NCI-H446 treated with DMSO at 0.1 percent for 48 hours (cell line): ENCODE data around the gene FXYD3.
A peak's percentile ranks its signal among the peaks of the same experiment; 100 is the strongest.
"Not testable (repeated sequence)": the region's sequence is repeated elsewhere in the genome, so short reads cannot be mapped to it uniquely, and the experiment has no call there.

ENCODE experiments used
- DNase-seq: peaks from one replicate; lab custom pipeline; 2025; lab: John Stamatoyannopoulos, UW

Gene FXYD3

DNA sequence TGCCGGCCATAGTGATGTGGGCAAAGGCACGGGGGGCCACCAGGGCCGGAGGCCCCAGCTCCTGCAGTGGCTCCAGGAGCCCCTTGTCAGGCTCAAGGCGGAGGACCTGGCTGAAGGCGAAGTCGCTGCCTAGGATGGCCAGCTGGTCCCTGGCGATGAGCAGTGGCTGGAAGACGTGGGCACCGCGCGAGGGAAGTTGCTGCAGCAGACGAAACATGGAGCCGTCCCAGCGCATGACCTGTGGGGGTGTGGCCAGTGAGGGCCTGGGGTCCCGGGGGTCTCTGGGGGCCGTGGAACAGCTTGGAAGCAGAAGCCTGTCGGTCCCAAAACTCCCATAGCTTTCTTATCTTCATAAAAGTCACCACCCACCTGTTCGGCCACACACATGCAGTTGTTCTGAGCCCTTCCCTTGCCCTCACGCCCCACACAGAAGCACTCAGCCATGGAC lies 9.7 kb downstream of the FXYD3 start:
- no peak for DNase-seq

DNA sequence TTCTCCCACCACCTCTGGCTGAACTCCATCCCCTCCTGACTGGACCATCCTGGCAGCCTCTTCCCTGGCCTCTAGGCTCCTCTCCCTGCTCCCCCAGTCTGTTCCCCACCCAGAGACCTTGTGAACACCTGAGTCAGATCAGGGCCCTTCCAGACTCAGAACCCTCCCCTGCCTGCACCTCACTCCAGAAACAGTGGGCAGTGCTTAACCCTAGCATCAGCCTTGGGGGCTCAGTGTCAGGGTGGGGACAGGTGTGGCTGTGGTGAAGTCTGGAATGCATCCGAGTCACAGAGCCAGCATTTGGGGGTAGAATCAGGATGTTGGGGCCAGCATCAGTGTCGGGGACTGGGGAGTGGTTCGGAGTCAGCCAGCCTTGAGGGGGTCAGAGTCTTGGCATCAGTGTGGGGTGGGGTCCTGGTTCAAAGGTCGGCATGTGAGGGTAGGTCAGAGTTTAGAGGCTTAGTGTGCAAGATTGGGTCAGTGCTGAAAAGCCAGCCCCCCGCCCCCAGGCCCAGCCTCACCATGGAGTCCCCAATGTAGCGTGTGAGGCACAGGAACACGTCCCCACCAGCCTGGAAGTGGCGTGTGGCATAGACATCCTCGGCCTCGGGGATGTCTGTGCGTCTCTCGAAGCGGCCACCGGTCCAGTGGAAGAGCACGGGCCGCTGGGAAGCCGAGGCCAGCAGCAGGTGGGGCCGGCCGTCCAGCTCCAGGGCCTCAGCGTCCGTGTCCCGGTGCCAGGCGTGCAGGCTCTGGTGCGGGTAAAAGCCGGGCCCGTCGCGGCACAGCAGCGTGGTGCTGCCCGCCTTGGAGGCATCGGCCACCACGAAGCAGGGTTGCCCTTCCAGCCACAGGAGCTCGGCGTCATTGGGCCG lies 10.4 kb downstream of the FXYD3 start:
- DNase-seq, result no peak

DNA sequence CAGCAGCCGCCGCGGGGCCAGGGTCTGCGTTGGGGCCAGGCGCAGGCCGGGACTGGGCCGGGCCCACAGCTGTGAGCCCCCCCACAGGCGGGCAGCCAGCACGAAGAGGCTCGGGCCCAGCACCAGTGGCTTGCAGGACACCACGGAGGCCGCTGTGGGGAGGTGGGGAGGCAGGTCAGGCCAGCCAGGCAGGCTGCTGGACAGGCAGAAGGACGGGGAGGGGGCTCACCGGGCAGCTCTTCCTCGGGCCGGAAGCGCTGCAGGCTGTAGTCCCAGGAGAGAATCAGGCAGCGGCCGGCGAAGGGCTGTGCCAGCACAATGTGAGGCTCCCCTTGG lies 11.0 kb downstream of the FXYD3 start:
- no peak for DNase-seq

DNA sequence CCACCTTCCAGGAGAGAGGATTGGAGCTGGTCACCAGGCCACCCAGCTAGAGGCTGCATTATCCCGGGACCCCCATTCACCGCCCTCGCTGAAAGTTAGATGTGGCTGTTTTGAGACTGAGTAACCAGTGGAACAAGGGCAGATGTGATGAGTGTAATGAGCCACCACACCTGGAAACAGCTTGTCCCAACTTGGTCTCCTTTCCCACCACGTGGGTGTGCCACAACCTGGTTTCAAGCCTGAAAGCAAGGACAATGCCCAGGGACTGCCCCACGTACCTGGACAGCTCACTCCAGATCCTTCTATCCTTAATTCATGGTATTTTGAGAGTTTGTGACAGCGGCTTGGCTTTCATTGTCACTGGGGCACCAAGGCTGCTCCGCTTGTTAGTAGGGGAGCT lies 12.2 kb downstream of the FXYD3 start:
- DNase-seq, result no peak

DNA sequence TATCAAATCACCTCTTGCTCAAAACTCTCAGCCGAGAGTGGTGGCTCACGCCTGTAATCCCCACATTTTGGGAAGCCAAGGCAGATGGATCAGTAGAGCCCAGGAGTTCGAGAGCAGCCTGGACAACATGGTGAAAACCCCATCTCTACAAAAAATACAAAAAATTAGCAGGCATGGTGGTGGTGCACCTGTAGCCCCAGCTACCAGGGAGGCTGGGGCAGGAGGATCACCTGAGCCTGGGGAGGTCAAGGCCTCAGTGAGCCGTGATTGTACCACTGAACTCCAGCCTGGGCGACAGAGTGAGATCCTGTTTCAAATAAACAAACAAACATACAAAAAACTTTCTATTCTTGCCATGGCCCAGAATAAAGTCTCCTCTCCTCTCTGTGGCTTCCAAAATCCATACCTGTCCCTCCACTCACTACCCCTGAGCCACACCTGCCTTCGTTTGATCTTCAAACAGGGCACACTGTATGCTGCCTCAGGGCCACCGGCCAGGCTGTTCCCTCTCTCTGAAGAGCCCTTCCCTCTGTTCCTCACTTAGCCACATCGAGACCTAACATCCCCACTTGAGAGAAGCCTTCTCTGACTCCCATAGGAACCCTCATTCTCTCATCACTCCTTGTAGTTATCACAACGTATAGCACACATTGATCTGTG lies 12.9 kb downstream of the FXYD3 start:
- no peak for DNase-seq

DNA sequence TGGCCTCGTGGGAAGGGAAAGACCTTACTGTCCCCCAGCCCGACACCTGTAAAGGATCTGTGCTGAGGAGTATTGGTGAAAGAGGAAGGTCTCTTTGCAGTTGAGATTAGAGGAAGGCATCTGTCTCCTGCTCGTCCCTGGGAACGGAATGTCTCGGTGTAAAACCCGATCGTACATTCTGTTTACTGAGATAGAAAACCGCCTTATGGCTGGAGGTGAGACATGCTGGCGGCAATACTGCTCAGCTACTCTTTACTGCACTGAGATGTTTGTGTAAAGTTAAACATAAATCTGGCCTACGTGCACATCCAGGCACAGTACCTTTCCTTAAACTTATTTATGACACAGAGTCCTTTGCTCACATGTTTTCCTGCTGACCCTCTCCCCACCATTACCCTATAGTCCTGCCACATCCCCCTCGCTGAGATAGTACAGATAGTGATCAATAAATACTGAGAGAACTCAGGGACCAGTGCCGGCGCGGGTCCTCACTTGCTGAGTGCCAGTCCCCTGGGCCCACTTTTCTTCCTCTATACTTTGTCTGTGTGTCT lies 14.2 kb downstream of the FXYD3 start:
- DNase-seq, result not testable (repeated sequence)

DNA sequence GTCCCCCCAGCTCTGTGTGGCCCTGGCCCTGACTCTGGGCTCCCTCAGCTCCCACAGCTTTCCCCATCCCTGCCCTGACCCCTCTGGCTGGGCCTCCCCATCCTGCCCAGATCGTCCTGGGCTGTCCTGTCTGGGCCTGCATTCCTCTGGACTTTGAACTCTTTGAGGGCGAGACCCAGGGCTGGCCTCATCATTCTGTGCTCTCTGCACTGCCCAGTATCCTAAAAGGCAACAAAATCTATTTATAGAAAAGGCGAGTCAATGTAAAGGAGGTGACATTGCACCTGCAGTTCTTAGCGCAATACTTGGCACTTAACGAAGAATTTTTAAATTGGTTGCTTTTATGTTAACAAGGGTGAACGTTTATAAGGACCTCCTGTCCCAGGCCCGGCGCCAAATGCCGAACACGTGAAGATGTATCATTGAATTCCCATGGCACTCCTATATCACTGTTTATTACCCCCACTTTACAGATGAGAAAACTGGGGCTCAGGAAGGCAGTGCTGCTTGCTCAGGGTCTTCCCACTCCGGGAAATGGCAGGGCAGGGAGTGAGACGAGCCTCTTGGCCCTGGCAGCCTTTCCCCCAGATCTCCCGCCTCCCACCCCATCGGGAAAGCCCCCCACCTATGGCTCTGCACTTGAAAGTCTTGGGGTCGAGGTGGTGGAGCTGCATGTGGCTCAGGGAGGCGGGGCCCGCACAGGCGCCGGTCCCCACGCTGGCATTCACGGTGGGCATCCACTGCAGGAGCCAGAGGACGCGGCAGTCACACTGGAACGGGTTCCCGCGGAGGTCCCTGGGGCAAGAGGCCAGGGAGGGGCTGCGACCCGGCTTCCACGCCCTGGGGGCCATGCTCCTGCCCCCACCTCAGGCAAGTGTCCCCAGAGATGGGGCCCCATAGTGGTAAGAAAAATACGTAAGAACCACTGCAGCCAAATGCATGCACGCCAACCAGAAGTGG lies 15.4 kb downstream of the FXYD3 start:
- no peak for DNase-seq

DNA sequence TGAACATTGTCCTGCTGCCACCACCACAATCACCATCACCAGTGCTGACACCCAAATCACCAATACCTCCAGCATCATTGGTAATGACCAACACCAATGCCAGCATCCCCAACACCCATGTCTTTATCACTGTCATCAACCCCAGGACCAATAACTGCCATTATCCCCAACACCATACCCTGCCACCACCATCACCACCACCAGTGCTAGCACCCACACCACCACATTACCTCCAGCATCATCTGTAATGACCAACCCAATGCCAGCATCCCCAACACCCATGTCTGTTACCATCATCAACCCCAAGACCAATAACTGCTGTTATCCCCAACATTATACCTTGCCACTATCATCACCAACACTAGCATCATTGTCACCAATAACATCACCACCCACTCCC lies 16.6 kb downstream of the FXYD3 start:
- DNase-seq, result no peak

DNA sequence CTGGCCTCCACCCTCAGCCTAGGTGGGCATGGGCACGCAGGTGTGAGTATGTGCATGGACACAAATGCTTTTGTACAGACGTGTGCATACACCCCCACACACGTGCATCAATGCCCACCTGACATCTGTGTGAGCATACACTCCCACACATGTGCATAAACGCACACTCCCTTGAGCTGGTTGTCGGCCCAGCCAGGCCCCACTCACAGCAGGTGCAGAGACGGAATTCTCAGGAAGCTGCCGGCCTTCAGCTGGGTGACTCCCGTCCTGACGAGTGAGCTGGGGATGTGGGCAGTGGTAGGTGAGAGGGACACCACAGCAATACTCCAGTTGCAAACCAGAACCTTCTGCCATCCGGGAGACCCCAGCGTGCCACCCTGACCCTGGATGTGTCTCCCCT lies 18.2 kb downstream of the FXYD3 start:
- no peak for DNase-seq

DNA sequence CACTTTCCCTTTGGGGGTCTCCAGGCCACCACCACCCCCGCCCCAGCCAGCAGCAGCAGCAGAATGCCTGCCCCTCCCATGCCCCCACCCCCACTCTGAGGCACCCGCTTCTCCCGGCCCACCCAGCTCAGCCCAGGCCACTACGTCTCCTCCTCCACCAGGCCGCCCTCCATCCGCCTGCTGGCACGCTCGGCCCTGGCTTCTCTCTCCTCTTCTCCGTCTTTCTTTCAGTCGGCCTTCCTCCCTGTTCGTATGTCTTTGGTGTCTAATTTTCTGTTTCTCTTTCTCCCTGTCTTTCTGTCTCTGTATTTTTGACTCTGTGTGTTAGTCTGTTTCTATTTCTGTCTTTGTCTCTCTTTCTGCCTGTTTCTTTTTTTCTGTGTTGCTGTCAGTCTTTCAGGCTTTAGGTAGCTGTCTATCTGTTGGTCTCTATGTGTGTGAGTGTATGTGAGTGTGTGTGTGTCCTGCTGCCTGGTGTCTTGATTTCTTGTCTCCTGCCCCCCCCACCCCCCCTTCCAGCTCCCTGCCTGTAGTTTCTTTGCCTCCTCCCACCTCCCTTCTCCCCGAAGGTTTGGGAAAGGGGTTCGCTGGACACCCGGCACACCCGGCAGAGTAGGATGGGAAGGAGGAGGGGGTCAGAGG lies 19.1 kb downstream of the FXYD3 start, which contains the start of gene LGI4:
LGI4 (minus strand) TSS at position 459 of the 642 bp plus-strand sequence; CDS start at position 80, 379 bp downstream.
- DNase-seq, result no peak

DNA sequence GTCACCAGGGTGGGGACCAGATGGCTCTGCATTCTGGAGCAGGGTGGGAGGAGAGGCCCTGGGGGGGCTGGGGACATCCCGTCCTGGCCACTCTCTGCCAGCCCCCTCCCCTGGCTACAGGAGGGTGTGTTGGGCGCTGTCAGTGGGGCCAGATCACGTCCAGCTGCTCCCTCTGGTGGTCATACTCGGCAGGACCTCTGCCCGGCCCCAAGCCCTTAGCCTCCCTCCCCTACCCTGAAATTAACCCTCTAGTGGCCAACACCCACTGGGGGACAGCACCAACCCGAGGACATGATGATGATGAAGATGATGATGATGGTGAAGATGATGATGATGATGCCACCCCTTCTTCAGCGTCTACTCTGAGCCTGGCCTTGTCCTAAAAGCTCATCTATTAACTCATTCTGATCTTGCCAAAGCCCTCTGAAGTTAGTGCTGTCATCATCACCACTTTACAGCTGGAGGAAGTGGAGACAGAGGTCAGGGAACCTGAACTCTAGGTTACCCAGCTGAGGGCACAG lies 19.8 kb downstream of the FXYD3 start:
- no peak for DNase-seq

DNA sequence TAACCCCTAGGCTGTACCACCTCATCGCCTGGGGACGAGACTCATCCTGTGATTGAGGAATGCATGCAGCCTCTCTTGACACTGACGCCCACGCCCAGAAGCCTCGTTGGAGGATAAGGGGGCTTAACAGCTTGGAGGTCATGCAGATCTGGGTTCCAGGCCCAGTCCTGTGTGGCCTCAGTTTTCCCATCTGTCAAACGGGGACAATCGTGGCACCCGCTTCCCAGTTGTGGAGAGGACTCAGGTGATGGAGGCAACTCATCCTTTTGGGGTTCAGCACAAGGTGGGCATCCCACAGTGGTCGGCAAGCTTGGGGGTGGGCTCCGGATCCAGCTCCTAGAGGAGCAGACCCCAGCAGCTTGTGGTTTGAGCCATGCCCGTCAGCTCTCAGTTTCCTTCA lies 20.6 kb downstream of the FXYD3 start:
- DNase-seq, result no peak

DNA sequence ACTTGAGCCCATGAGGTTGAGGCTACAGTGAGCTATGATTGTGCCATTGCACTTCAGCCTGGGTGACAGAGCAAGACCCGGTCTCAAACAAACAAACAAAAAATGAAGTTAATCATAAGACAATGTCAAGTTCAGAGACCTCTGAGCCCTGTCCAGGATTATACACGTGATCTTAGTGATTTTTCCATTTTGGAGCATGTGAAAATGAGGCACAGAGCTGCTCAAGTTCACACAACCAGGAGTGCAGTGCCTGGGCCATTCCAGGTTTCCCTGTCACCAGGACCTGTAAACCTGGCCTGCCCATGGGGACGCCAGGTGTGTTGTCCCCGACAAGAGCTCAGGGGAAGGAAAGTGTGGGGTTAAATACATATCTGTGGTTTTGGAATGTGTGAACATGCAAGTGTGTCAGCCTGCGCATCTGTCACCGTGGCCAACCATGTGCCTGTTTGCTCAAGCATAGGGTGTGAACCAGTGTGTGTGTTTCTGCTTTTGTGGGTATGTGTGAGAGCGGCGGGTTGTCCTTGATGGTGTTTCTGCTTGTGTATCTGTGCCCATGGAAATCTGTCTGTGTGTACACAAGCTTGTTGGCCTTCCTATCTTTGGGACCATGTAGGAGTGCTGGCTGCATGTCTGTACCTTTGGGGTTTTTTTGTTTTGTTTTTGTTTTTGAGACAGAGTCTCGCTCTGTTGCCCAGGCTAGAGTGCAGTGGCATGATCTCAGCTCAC lies 21.5 kb downstream of the FXYD3 start:
- no peak for DNase-seq

DNA sequence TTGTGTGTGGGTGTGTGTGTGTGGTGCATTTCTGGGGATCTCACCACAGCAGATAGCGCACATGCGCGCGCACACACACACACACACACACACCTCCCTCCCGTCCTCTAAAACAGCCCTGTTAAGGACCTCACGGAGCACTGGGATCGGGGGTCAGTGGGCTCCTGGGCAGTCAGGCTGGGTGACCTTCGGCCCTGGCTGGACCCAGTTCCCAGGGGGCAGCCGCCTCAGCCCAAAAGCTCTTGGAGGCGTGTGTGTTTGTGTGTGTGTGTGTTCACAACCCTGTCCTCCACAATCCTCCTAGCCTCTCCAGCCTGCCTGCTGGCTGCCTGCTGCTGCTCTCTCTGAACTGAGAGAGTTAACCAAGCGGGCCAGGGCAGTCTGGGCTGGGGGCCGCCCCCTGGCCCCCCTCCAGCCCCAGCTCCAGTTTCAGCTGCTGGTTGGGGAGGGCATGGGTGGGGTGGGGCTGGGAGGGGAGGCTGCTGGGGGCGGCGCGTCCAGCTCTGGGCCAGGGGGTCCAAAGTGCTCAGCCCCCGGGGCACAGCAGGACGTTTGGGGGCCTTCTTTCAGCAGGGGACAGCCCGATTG lies 22.8 kb downstream of the FXYD3 start, which contains the start of gene FXYD1:
FXYD1 (plus strand) TSS at position 520 of the 588 bp plus-strand sequence. CDS start 1,256 bp downstream, outside the sequence.
- no peak for DNase-seq

DNA sequence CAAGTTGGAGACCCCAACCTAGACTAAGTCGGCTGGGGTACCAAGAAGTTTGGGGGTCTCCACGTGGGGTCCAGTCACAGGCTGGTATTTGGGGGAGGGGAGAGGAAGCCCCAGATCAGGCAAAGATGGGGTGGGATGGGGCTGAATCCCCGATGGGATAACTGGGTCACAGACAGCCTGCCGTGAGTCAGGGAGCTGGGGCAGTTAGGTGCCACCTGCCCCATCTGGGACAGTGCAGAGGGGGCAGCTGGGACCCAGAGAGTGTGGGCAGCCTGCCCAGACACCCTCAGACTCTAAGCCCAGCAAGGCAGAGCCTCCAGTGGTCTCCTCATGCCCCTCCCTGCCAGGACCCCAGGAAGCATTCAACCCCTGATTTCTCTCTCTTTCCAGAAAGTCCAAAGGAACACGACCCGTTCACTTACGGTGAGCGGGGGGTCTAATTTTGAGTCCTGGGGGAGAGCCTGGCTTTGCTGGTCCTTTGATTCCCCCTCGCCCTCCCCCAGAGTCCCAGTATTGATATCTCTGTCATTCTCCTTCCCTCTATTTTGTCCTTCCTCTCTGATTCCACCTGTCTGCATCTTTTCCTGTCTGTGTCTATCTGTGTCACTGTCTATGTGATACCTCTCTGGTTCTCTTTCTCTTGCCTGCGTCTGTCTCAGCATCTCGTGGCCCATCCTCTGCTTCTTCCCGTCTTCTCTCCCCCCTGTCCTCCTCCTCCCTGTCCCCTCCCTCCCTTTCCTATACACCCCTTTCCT lies 24.8 kb downstream of the FXYD3 start:
- no peak for DNase-seq

DNA sequence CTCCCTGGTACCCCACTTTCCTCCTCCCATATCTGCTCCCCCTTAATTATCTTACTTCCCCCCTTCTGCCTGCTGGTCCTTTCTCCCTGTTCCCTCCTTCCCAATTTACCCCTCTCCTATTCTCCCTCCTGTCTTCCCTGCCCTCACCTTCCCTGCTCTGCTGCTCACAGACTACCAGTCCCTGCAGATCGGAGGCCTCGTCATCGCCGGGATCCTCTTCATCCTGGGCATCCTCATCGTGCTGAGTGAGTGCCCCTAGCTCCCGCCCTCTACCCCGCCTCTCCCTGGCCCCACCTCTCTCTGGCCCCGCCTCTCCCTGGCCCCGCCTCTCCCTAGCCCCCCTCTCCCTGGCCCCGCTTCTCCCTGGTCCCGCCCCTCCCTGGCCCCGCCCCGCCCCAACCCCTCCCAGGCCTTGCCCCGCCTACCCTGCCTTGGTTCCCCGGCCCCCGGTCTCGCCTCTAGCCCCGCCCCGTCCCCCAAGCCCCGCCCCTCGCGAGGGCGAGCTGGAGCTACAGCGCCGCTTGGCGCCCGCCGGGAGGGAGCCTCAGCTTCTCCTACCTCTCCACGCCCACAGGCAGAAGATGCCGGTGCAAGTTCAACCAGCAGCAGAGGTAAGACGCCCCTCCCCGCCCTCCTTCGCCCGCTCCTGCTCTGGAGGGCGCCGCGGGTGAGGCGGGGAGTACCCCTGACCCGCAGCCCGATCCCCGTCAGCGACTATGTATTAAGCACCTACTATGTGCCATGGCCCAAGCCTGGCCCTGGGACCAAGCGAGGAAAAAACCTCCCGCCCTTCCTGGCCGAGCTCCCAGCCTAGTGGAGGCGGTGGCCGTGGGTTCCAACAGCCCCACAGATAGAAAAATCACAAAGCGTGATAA lies 25.6 kb downstream of the FXYD3 start:
- peak; percentile 6 for DNase-seq

DNA sequence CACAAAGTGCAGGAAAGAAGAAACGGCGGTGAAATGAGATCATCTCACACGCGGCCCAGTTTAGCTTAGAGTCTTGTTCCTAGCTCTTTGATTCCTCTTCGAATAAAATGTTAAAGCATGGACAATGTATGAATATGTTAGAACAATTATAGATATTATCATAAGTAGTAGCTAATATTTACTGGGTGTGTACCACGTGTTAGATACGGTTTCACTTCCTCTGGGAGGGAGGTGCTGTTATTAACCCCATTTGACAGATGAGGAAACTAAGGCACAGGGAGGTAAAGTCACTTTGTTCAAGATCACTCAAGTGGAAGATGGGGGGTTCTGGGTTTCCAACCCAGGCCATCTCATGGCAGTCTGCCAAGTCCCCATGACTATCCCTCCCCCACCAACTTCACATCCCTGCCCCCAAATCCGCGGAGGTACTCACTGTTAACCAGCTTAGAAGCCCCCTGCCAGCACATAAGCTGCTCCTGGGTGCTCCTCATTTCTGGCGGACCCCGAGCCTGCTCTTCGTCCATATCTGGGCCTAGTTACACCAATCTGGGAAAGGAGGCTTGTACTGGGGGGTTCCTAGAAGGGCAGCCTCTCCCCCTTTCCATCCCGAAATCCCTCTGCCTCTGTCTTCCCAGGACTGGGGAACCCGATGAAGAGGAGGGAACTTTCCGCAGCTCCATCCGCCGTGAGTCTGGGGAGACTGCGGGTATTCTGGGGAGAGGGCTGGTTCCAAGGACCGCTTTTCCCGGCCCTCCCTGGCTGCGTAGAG lies 26.4 kb downstream of the FXYD3 start:
- DNase-seq, result no peak
